Skeletal muscle satellite cell (primary cell): ENCODE data around the gene ERGIC1.
A peak's percentile ranks its signal among the peaks of the same experiment; 100 is the strongest.

Source experiments
- H3K27me3 ChIP-seq: 2 replicates; pipeline ENCODE4 v1.7.0; 2013; ENCODE audit warnings: low read length; ENCODE audit not compliant: control insufficient read depth, insufficient read depth
- H3K36me3 ChIP-seq: 2 replicates; pipeline ENCODE4 v1.7.0; 2013; ENCODE audit warnings: mild to moderate bottlenecking, control low read depth, low read length; ENCODE audit not compliant: insufficient read depth
- H3K4me1 ChIP-seq: 2 replicates; pipeline ENCODE4 v1.7.0; 2013; ENCODE audit warnings: low read length; ENCODE audit not compliant: control insufficient read depth, insufficient read depth
- H3K4me2 ChIP-seq: 2 replicates; pipeline ENCODE4 v1.7.0; 2013; ENCODE audit warnings: mild to moderate bottlenecking, low read length
- H3K4me3 ChIP-seq: 2 replicates; pipeline ENCODE4 v1.7.0; 2013; ENCODE audit warnings: low read length
- H3K9ac ChIP-seq: 2 replicates; pipeline ENCODE4 v1.7.0; 2013; ENCODE audit warnings: mild to moderate bottlenecking, low read depth, low read length, moderate library complexity
- H3K9me3 ChIP-seq: replicated peaks from 2 replicates; pipeline ENCODE4 v1.7.0; 2013; ENCODE audit warnings: mild to moderate bottlenecking, control low read depth, low read length

Gene ERGIC1

DNA sequence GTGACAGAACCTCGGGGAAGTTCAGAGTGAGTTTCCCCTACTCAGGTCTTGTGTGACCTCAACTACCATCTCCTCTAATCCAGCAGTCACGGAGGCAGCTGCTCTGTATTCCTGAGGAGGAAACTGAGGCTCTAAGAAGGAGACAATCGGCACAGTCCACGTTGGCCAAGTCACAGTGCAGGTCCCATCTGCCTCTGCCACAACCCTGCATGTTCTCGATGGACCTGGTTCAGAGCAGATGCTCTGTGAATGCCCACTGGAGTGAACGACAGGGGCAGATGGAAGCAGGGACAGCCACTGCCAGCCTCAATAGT lies 722 bp upstream of the ERGIC1 start:
- peak overlapping the region; percentile 90 for H3K4me3 ChIP-seq
- H3K4me1 ChIP-seq: peaks cover 67% of the 10 kb centered on the region

DNA sequence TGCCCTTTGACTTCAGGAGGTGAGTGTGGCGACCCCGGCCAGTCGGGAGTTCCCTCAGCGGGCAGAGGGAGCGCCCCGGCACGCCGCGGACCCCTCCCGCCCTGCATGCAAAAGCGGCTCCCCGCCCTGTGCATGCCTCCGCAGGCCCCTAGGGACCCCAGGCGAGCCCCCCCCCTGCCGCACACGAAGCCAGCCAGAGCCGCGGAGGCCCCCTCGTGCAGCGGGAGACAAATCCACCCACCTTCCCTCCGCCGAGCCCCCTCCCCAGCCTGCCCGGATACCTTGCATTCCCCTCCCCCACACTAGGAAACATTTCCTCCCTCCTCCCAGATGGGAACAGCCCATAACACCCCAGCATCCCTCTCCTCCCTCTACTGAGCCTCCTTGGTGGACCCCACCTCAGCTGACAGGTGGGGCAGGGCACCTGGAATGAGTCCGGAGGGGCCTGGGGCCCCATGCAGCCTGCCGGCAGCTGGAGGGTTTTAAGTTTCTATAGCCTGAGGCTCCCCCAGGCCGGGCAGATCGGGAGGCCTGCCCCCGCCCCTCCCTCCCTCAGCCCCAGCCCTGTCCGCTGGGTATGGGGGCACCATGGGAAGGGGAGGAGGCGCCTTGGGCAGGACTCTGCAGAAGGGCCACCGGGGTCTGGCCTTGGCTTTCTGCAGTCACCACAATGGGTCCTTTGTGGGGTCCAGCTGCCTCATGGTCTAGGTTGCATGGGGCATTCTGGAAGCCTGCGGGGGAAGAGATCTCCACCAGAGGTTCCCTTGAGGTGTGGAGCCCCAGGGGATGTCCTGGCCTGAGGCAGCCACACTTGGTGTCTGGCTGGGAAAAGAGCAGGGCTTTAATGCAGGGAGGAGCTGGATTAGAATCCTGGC lies 601 bp downstream of the ERGIC1 start:
- Histone ChIP-seq H3K9me3 (no peaks in the 10 kb centered on the region), H3K36me3 (peaks cover 16% of the 10 kb centered on the region), H3K4me2 (peak overlapping the region; percentile 96), H3K4me3 (peak overlapping the region; percentile 90), H3K27me3 (no peaks in the 10 kb centered on the region), H3K9ac (peak overlapping the region; percentile 97), H3K4me1 (peaks cover 59% of the 10 kb centered on the region)

More for the DNA sequence above, 722 bp upstream of the ERGIC1 start:
- H3K9me3 ChIP-seq: no peaks in the 10 kb centered on the region
- peaks cover 16% of the 10 kb centered on the region for H3K36me3 ChIP-seq
- no peaks in the 10 kb centered on the region for H3K27me3 ChIP-seq
- H3K9ac ChIP-seq: peak overlapping the region; percentile 97
- peak overlapping the region; percentile 96 for H3K4me2 ChIP-seq

DNA sequence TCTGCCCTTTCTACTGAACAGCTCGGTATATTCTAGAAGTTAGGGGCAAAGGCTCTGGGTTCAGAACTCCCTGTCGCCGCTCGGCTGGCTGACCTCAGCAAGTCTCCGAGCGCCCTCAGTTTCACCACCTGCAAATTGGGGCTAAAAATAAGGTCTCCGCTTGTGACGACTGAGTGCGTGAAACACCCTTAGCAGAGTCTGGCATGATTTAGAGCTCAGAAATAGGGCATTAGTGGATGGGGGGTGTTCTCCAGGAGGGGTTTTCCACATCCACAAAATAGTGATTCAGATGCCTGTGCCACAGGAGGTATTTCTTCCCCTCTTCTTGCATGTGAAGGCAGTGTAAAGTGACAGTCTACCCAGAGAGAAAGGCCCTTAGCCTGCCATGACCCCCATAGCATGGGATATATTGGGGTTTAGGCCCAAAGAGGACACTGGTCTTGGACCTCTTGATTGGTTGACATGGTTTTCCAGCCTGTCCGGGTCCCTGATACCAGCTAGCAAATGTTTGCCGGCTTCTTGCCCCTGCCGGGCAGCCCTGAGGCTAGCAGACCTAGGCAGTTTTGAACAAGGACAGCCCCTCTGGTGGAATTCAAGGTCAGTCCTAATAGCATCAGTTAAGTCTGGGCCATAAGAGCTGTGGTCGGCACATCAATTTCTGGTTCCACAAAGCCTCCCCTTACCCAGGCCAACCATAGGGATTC lies 1.4 kb downstream of the ERGIC1 start:
- Histone ChIP-seq H3K4me3 (peak overlapping the region; percentile 90), H3K4me1 (peaks cover 63% of the 10 kb centered on the region), H3K27me3 (no peaks in the 10 kb centered on the region), H3K9me3 (no peaks in the 10 kb centered on the region), H3K9ac (peak overlapping the region; percentile 97), H3K4me2 (peak overlapping the region; percentile 96), H3K36me3 (peaks cover 16% of the 10 kb centered on the region)

DNA sequence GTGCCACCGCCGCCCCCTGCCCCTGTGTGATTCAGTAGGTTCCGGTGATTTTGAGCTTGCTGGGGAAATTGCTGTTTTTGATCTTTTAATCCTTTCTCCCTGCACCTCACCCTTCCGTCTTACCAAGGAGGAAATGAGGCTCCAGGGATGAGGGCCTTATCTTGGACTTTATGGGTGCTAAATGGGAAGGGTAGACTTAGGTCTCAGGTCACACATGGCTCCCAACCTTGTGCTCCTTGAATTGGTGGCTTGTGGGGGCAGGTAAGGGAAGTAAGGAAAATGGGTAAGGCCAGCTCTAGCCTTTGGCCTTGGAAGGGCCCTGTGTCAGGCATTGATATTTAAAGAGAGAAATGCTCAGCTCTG lies 1.9 kb downstream of the ERGIC1 start:
- Histone ChIP-seq H3K9me3 (no peaks in the 10 kb centered on the region), H3K4me1 (peaks cover 63% of the 10 kb centered on the region), H3K36me3 (peaks cover 19% of the 10 kb centered on the region), H3K27me3 (no peaks in the 10 kb centered on the region), H3K4me3 (peak overlapping the region; percentile 90), H3K9ac (peak overlapping the region; percentile 97), H3K4me2 (peak overlapping the region; percentile 96)

DNA sequence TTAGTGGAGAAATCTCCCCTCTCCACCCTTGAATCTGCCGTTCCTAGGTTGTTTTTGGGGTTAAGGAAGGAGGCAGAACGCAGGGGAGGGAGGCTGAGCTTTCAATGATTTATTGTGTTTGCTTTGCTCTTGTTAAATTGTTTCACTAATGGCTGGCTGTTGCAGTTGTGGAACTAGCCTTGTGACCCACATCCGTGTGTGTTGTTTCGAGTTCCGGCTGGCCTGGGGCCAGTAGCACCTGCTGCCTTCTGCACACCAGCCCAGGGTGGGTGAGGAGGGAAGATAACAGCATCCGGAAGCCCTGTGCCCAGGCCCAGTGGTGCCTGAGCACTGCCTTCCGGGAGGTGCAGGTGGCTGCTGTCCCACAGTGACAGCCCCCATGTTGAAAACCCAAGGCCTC lies 3.6 kb downstream of the ERGIC1 start:
- no peaks in the 10 kb centered on the region for H3K27me3 ChIP-seq
- H3K9ac ChIP-seq: no peak overlapping the region
- no peaks in the 10 kb centered on the region for H3K9me3 ChIP-seq
- H3K4me2 ChIP-seq: peak overlapping the region; percentile 27
- H3K4me3 ChIP-seq: no peak overlapping the region
- H3K36me3 ChIP-seq: peaks cover 21% of the 10 kb centered on the region
- H3K4me1 ChIP-seq: peaks cover 58% of the 10 kb centered on the region

DNA sequence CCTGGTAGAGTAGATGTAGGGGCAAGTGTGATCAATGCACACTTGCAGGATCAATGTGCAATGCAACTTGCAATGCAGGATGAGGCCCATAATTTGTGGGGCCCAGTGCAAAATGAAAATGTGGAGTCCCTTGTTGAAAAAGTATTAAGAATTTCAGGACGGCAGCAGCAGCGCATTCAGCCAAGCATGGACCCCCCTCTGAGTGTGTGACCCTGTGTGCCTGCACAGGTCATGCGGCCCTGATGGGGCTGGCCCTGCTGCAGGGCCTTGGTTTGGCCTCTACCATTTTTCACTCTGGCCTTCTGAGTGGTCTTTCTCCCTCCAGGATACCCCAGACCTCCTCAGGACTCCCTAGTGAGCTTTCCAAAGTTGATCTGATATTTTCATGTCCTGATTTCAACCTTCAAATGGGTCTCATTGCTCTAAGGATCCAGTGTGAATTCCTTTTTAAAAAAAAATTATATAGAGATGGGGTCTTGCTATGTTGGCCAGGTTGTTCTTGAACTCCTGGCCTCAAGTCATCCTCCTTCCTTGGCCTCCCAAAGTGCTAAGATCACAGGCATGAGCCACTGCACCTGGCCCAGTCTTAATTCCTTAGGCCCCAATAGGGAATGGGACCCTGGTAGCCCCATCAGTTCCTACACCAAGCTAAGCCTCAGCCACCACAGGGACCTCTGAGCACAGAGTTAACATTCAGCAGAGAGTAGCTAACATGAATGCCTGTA lies 4.3 kb downstream of the ERGIC1 start:
- Histone ChIP-seq H3K4me1 (peaks cover 51% of the 10 kb centered on the region), H3K36me3 (peaks cover 23% of the 10 kb centered on the region), H3K4me3 (no peak overlapping the region), H3K9ac (no peak overlapping the region), H3K27me3 (no peaks in the 10 kb centered on the region), H3K9me3 (no peaks in the 10 kb centered on the region), H3K4me2 (peak overlapping the region; percentile 27)

DNA sequence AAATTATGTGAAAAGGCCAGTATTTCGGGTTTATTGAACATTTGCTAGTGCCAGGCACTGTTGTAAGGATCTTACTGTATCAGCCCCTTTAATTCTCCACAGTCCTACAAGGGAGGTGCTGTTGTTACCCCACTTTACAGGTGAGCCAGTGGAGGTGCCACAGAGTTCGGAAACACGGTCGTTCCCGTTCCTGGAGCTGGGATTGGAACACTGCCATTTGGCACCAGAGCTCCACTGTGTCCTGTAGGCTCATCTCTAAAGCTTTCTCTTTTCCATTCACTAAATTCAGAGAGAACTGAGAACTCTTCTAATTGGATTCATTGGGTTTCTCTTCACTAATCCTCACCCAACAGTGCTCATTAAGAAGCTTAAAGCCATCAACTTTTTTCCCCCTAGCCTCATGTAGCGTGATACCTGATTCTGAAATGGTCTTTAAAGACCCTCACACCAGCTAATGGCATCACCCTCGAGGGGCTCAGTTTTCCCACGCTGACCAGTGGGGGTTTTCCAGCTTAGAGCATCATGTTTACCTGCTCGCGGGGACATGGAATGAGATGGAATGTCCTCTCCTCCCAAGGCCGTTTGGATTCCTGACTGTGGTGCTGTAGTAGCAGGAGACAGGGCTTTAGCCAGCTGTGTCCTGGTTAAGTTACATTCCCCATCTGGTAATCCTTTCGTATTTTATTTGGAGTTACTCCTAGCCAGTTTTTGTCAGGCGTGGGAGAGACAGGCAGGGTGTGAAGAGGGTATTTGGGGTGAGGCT lies 5.8 kb downstream of the ERGIC1 start:
- peak overlapping the region; percentile 49 for H3K9ac ChIP-seq
- peaks cover 48% of the 10 kb centered on the region for H3K4me1 ChIP-seq
- peaks cover 34% of the 10 kb centered on the region for H3K36me3 ChIP-seq
- H3K4me3 ChIP-seq: no peak overlapping the region
- H3K27me3 ChIP-seq: no peaks in the 10 kb centered on the region
- H3K4me2 ChIP-seq: peak overlapping the region; percentile 39
- H3K9me3 ChIP-seq: no peaks in the 10 kb centered on the region

DNA sequence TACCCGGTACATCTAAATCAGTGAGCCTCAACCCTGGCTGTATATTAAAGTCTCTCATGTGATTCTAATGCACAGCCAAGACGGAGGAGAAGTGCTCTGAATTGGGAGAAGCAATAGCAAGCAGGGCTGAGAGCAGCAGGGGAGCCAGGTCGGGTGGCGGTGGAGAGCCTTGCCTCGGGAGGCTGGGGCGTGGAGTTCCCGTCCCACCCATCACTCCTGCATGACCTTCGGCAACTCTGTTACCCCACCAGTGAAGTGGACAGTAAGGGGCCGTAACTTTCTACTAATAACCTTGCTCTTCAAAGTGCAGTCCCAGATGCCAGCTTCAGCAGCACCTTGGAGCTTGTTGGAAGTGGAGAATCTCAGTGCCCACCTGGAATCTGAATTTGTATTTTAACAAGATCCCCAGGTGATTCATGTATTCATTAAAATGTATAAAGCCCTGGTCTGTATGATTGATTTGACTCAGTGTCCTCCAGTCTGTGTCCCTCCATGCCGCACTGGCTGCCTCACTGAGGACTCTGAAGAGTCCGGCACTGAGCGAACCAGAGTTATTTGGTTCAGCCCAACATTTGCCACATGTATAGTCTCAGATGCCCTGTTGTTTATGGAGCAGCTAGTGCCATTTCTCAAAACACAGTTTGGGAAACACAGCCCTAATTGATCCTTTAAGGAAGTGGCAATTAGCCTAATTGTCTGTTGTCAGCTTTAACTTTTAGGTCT lies 6.5 kb downstream of the ERGIC1 start:
- Histone ChIP-seq H3K4me1 (peaks cover 54% of the 10 kb centered on the region), H3K4me3 (no peak overlapping the region)

DNA sequence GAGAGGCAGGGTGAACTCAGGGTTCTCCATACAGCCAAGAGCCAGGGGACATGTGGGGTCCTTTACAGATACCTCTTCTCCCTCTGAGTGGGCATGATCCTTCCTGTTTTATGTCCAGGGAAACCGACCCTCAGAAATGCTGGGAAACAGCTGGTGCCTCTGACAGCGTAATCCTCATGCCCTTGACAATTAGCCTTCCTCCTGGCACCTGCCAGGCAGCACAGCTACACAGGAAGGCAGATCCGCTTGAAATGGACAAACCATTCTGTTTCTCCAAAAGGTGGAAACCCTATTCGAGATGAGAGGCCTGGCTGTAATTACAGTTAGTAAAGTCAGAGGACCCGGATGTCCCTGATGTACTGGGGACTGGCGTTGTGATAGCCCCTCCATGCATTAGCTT lies 7.2 kb downstream of the ERGIC1 start:
- H3K36me3 ChIP-seq: peaks cover 44% of the 10 kb centered on the region
- H3K4me1 ChIP-seq: peaks cover 48% of the 10 kb centered on the region
- H3K9ac ChIP-seq: no peak overlapping the region
- H3K4me2 ChIP-seq: no peak overlapping the region
- no peaks in the 10 kb centered on the region for H3K9me3 ChIP-seq
- no peaks in the 10 kb centered on the region for H3K27me3 ChIP-seq
- H3K4me3 ChIP-seq: no peak overlapping the region

More for the DNA sequence above, 6.5 kb downstream of the ERGIC1 start:
- no peaks in the 10 kb centered on the region for H3K27me3 ChIP-seq
- H3K9me3 ChIP-seq: no peaks in the 10 kb centered on the region
- peak overlapping the region; percentile 49 for H3K9ac ChIP-seq
- peaks cover 40% of the 10 kb centered on the region for H3K36me3 ChIP-seq
- H3K4me2 ChIP-seq: peak overlapping the region; percentile 39

DNA sequence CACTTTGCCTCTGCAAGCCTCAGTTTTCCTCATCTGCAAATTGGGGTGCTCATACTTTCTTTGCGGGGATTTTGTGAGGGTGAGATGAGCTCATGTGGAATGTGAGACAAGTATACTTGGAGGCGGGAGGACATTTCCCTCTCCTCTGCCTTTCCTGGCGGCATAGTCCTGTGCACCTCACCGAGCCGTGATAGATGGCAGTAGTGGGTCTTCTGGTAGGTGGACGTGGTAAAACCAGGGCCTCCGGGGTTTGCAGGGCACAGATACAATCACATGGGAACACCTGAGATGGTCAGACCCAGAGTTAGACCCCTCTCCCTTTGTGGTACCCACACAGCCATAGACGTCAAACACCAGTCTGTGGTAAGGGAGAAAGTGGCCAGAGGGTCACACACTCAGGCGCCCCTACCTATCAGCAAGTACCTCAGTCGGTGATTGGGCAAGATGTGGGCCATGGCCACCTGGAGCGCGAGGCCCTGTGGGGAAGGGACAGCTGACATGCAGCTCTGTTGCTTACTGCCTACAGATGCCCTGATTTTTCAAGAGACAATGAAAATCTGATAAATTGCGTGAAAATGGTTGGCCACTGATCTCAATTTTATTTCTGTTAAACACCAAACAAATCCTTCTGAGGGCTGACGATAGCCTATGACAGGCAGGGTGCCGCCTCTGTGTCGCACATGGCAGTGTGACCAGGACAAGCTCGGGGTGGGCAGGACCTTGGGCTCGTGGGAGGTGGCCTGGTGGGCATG lies 9.9 kb downstream of the ERGIC1 start:
- no peaks in the 10 kb centered on the region for H3K9me3 ChIP-seq
- H3K27me3 ChIP-seq: no peaks in the 10 kb centered on the region
- no peak overlapping the region for H3K4me2 ChIP-seq
- peaks cover 46% of the 10 kb centered on the region for H3K4me1 ChIP-seq
- H3K4me3 ChIP-seq: no peak overlapping the region
- peaks cover 30% of the 10 kb centered on the region for H3K36me3 ChIP-seq
- H3K9ac ChIP-seq: no peak overlapping the region
